Mesothelial cell of epicardium (in vitro differentiated cells): ENCODE results near the gene MPIG6B. TPM values are rescaled to one million over a fixed set of nuclear protein-coding genes. Genes with fewer than 3 reads are reported as not detected.

Experiments
- DNase-seq, 2 experiments: peaks; one replicate each; pipeline ENCODE4 v3.0.0; 2021; ENCODE audit warnings: low spot score in 2 of 2; ENCODE audit not compliant: unreplicated experiment in 2 of 2
- H3K27ac Mint-ChIP-seq: 2 replicates; pipeline ENCODE4 v1.8.0; 2021; ENCODE audit warnings: mixed read lengths
- H3K27me3 Mint-ChIP-seq: 2 replicates; pipeline ENCODE4 v1.8.0; 2021; ENCODE audit warnings: low read depth, mixed read lengths
- H3K36me3 Mint-ChIP-seq: 2 replicates; pipeline ENCODE4 v1.8.0; 2021; ENCODE audit warnings: mixed read lengths
- H3K4me1 Mint-ChIP-seq: 2 replicates; pipeline ENCODE4 v1.8.0; 2021; ENCODE audit warnings: mixed read lengths
- H3K4me3 Mint-ChIP-seq: 2 replicates; pipeline ENCODE4 v1.8.0; 2021; ENCODE audit warnings: mild to moderate bottlenecking, moderate library complexity, mixed read lengths
- H3K9me3 Mint-ChIP-seq: 2 replicates; pipeline ENCODE4 v1.8.0; 2021; ENCODE audit warnings: mixed read lengths
- microRNA-seq: library from miRNA; unstranded; fragments of <30 nt; microRNA quantifications from one replicate; pipeline ENCODE4 v1.2.0, GENCODE V29; 2021; ENCODE audit warnings: inconsistent platforms, mixed read lengths
- total RNA-seq: library from RNA; stranded (reverse); gene quantifications from 3 replicates; pipeline ENCODE4 v1.2.1, GENCODE V29; 2021
- TF ChIP-seq, protein P1 (sequence below): fragments of 200-600 bp; sonication (generic); IDR thresholded peaks from one replicate; pipeline ENCODE4 v1.5.0; 2021; ENCODE audit warnings: antibody characterized with exemption; ENCODE audit not compliant: unreplicated experiment

The MPIG6B gene
- total RNA-seq, 1 donor from 2014 or later = 0.16 TPM

DNA sequence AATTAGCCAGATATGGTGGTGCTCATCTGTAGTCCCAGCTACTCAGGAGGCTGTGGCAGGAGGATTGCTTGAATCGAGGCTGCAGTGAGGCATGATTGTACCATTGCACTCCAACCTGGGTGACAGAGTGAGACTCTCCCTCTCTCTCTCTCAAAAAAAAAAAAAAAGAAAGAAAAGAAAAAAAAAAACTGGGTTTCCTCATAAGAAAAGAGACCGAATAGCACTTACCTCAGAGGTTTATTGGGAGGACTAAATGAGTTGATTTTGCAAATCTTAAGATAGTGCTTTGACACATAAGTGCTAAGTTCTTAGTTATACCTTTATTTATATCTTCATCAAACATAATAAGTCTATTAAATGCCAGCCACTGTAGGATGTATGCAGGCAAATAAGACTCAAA is 47.7 kb downstream of the MPIG6B start:
- no peaks in the 10 kb centered on the region for H3K27me3 Mint-ChIP-seq
- DNase-seq = no peak
- peaks cover 3% of the 10 kb centered on the region for H3K4me1 Mint-ChIP-seq
- no peak overlapping the region for H3K27ac Mint-ChIP-seq
- TF ChIP-seq, protein P1, sequence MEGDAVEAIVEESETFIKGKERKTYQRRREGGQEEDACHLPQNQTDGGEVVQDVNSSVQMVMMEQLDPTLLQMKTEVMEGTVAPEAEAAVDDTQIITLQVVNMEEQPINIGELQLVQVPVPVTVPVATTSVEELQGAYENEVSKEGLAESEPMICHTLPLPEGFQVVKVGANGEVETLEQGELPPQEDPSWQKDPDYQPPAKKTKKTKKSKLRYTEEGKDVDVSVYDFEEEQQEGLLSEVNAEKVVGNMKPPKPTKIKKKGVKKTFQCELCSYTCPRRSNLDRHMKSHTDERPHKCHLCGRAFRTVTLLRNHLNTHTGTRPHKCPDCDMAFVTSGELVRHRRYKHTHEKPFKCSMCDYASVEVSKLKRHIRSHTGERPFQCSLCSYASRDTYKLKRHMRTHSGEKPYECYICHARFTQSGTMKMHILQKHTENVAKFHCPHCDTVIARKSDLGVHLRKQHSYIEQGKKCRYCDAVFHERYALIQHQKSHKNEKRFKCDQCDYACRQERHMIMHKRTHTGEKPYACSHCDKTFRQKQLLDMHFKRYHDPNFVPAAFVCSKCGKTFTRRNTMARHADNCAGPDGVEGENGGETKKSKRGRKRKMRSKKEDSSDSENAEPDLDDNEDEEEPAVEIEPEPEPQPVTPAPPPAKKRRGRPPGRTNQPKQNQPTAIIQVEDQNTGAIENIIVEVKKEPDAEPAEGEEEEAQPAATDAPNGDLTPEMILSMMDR = no peak
- H3K36me3 Mint-ChIP-seq = no peaks in the 10 kb centered on the region
- no peak overlapping the region for H3K4me3 Mint-ChIP-seq
- no peaks in the 10 kb centered on the region for H3K9me3 Mint-ChIP-seq

DNA sequence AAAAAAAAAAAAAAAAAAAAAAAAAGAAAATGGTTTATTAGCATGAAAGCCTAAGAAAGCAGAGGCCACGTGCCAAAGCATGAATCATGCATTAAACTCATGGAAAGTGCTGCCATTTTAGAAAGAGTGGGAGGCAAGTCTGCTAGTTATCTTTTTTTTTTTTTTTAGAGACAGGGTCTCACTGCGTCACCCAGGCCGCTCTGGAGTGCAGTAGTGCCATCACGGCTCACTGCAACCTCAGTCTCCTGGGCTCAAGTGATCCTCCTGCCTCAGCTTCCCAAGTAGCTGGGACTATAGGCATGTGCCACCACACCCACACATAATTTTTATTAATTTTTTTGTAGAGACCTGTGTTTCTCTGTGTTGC is 48.8 kb downstream of the MPIG6B start:
- Mint-ChIP-seq H3K27ac (no peak overlapping the region), H3K4me3 (no peak overlapping the region), H3K9me3 (no peaks in the 10 kb centered on the region), H3K36me3 (no peaks in the 10 kb centered on the region), H3K4me1 (peaks cover 11% of the 10 kb centered on the region), H3K27me3 (no peaks in the 10 kb centered on the region)
- TF ChIP-seq, protein P1 = no peak
- no peak for DNase-seq

DNA sequence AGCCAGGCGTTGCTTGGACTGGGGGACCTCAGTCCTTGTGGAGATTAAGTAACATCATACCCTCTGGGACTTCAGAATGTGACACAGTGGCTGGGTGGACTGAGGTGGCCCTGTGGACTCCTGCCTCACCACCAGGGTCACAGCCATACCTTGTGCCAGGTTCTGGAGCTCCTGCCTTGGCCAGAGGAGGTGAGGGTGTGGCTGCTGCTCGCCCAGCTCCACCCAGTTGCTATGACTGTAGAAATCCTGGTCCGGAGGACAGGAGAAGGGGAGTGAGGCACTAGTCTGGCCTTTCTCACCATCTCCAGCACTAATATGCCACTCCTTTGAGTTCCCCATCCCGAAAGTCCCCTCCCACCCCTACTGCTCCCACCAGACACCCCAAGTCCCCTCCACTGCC is 52.0 kb downstream of the MPIG6B start:
- Mint-ChIP-seq H3K9me3 (no peaks in the 10 kb centered on the region), H3K36me3 (no peaks in the 10 kb centered on the region), H3K4me1 (peaks cover 12% of the 10 kb centered on the region), H3K4me3 (no peak overlapping the region), H3K27ac (no peak overlapping the region), H3K27me3 (no peaks in the 10 kb centered on the region)
- TF ChIP-seq, protein P1 = no peak
- DNase-seq = no peak

DNA sequence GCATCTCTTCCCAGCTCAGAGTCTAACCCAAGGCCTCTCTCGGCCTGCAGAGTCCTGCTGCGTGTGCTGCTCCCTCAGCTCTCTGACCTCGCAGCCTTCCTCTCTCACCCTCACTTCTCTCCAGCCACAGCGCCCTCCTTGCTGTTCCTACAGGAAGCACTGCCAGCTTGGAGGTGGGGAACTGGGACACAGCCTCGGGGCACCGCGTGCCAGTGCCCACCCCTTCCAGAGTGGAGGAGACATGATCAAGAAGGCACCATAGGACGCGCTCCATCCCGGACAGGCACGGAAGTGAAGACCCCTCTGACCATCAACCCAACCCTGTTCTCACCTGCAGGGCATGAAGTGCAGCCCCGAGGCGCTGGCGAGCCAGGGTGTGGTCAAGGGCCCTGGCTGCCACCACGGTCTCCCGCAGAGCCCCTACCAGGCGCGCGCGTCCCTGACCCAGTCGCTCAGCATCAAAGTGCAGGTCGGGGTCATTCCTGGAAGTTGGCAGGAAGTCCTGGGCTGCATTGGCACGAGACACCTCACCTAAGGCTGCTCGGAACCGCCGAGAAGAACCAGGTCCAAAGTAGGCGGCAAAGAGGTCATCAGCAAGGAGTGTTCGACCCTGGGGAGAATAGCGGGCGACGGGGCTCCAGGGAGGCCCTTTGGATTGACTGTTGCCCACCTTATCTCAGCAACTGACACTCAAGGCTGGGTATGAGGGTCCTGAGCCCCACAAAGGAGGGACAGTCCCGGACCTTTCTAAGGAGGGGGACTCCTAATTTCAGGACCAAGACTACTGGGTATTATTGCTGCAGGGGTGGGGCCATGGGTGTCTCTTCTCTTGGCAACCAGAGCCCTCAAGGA is 52.7 kb downstream of the MPIG6B start:
- H3K4me3 Mint-ChIP-seq = no peak overlapping the region
- no peaks in the 10 kb centered on the region for H3K27me3 Mint-ChIP-seq
- H3K36me3 Mint-ChIP-seq = peaks cover 2% of the 10 kb centered on the region
- no peaks in the 10 kb centered on the region for H3K9me3 Mint-ChIP-seq
- H3K4me1 Mint-ChIP-seq = peaks cover 12% of the 10 kb centered on the region
- DNase-seq = no peak
- TF ChIP-seq, protein P1 = no peak
- H3K27ac Mint-ChIP-seq = peak overlapping the region; percentile 69

Small RNA genes within 50 kb of the gene (microRNA-seq; reads per million reads assigned to microRNA genes)
- gene MIR4646 = 2.9 reads per million, percentile 3 among the genes with 10 or more reads in this experiment

Other genes with a start within 250 kb of the MPIG6B start
- 0.31 TPM in 1 of 3 replicates, not detected in the others for gene MICB, start 225.2 kb upstream of the MPIG6B start, total RNA-seq
- not detected in 3 replicates for gene MCCD1, start 194.4 kb upstream of the MPIG6B start, total RNA-seq
- gene DDX39B, start 181.4 kb upstream of the MPIG6B start, total RNA-seq = 635 to 649 TPM (median 647 TPM) in 3 replicates
- 2.2 to 2.7 TPM (median 2.5 TPM) in 3 replicates for gene ATP6V1G2, start 176.8 kb upstream of the MPIG6B start, total RNA-seq
- 27.7 to 28.2 TPM (median 28.1 TPM) in 3 replicates for gene NFKBIL1, start 175.8 kb upstream of the MPIG6B start, total RNA-seq
- 0.16 to 0.18 TPM in 2 of 3 replicates, not detected in the other for gene LTA, start 151.1 kb upstream of the MPIG6B start, total RNA-seq
- gene TNF, start 147.8 kb upstream of the MPIG6B start, total RNA-seq = 0.52 to 0.60 TPM (median 0.60 TPM) in 3 replicates
- 0.32 TPM in 1 of 3 replicates, not detected in the others for gene LTB, start 140.9 kb upstream of the MPIG6B start, total RNA-seq
- gene LST1, start 137.1 kb upstream of the MPIG6B start, total RNA-seq = 0.60 to 0.77 TPM in 2 of 3 replicates, not detected in the other
- gene NCR3, start 130.4 kb upstream of the MPIG6B start, total RNA-seq = not detected in 3 replicates
- gene AIF1, start 108.1 kb upstream of the MPIG6B start, total RNA-seq = 5.1 to 6.0 TPM (median 5.1 TPM) in 3 replicates
- 273 to 290 TPM (median 288 TPM) in 3 replicates for gene PRRC2A, start 102.7 kb upstream of the MPIG6B start, total RNA-seq
- 327 to 338 TPM (median 338 TPM) in 3 replicates for gene BAG6, start 70.7 kb upstream of the MPIG6B start, total RNA-seq
- gene APOM, start 67.5 kb upstream of the MPIG6B start, total RNA-seq = 2.4 to 3.4 TPM (median 3.1 TPM) in 3 replicates
- gene C6orf47, start 62.6 kb upstream of the MPIG6B start, total RNA-seq = 19.0 to 19.3 TPM (median 19.2 TPM) in 3 replicates
- gene GPANK1, start 58.4 kb upstream of the MPIG6B start, total RNA-seq = 12.7 to 14.8 TPM (median 14.3 TPM) in 3 replicates
- 155 to 157 TPM (median 157 TPM) in 3 replicates for gene CSNK2B, start 57.3 kb upstream of the MPIG6B start, total RNA-seq
- 34.2 to 37.5 TPM (median 36.5 TPM) in 3 replicates for gene LY6G5B, start 53.4 kb upstream of the MPIG6B start, total RNA-seq
- 1.5 to 2.3 TPM (median 2.3 TPM) in 3 replicates for gene LY6G5C, start 42.3 kb upstream of the MPIG6B start, total RNA-seq
- gene ABHD16A, start 20.0 kb upstream of the MPIG6B start, total RNA-seq = 54.1 to 55.4 TPM (median 54.6 TPM) in 3 replicates
- gene LY6G6F, start 16.5 kb upstream of the MPIG6B start, total RNA-seq = not detected in 3 replicates
- gene LY6G6D, start 8.0 kb upstream of the MPIG6B start, total RNA-seq = 0.67 to 1.8 TPM (median 0.82 TPM) in 3 replicates
- gene LY6G6C, start 1.6 kb upstream of the MPIG6B start, total RNA-seq = 0.89 to 1.4 TPM (median 1.3 TPM) in 3 replicates
- gene DDAH2, start 5.9 kb downstream of the MPIG6B start, total RNA-seq = 142 to 144 TPM (median 143 TPM) in 3 replicates
- 133 to 139 TPM (median 136 TPM) in 3 replicates for gene CLIC1, start 13.2 kb downstream of the MPIG6B start, total RNA-seq
- gene MSH5, start 16.6 kb downstream of the MPIG6B start, total RNA-seq = 38.6 to 48.2 TPM (median 42.9 TPM) in 3 replicates
- gene SAPCD1, start 39.3 kb downstream of the MPIG6B start, total RNA-seq = 8.7 to 12.8 TPM (median 11.6 TPM) in 3 replicates
- 1.5 to 1.8 TPM (median 1.6 TPM) in 3 replicates for gene VWA7, start 54.0 kb downstream of the MPIG6B start, total RNA-seq
- gene VARS1, start 72.4 kb downstream of the MPIG6B start, total RNA-seq = 82.8 to 90.4 TPM (median 83.8 TPM) in 3 replicates
- gene LSM2, start 83.6 kb downstream of the MPIG6B start, total RNA-seq = 55.8 to 58.2 TPM (median 57.0 TPM) in 3 replicates
- 1.7 to 2.2 TPM (median 2.1 TPM) in 3 replicates for gene HSPA1L, start 91.9 kb downstream of the MPIG6B start, total RNA-seq
- 61.3 to 70.1 TPM (median 61.7 TPM) in 3 replicates for gene HSPA1A, start 92.2 kb downstream of the MPIG6B start, total RNA-seq
- gene HSPA1B, start 104.4 kb downstream of the MPIG6B start, total RNA-seq = 105 to 109 TPM (median 108 TPM) in 3 replicates
- 23.2 to 24.7 TPM (median 24.4 TPM) in 3 replicates for gene NEU1, start 139.4 kb downstream of the MPIG6B start, total RNA-seq
- gene SLC44A4, start 155.6 kb downstream of the MPIG6B start, total RNA-seq = 0.40 to 0.94 TPM (median 0.66 TPM) in 3 replicates
- 127 to 135 TPM (median 129 TPM) in 3 replicates for gene EHMT2, start 174.3 kb downstream of the MPIG6B start, total RNA-seq
- gene ZBTB12, start 178.7 kb downstream of the MPIG6B start, total RNA-seq = 35.3 to 37.1 TPM (median 35.9 TPM) in 3 replicates
- 1.6 to 2.9 TPM (median 2.7 TPM) in 3 replicates for gene C2, start 204.3 kb downstream of the MPIG6B start, total RNA-seq
- 1.4 to 2.4 TPM (median 1.8 TPM) in 3 replicates for gene CFB, start 222.7 kb downstream of the MPIG6B start, total RNA-seq
- gene NELFE, start 235.6 kb downstream of the MPIG6B start, total RNA-seq = 55.5 to 60.0 TPM (median 59.8 TPM) in 3 replicates
- 78.6 to 84.3 TPM (median 82.0 TPM) in 3 replicates for gene SKIC2, start 235.8 kb downstream of the MPIG6B start, total RNA-seq
- gene DXO, start 248.8 kb downstream of the MPIG6B start, total RNA-seq = 25.2 to 28.1 TPM (median 26.1 TPM) in 3 replicates